GM21786 (cell line): ENCODE data around the gene CPLANE2.
"Not testable (repeated sequence)": the region's sequence is repeated elsewhere in the genome, so short reads cannot be mapped to it uniquely, and the experiment has no call there.

Experiments used
- ATAC-seq: cut with Tn5 transposase; IDR thresholded peaks from one replicate; pipeline ENCODE4 v1.9.1; 2021; ENCODE audit not compliant: unreplicated experiment

Gene CPLANE2

GRCh38 chr1:16249596-16250241 is 12.7 kb upstream of the CPLANE2 start:
- no peak for ATAC-seq

DNA sequence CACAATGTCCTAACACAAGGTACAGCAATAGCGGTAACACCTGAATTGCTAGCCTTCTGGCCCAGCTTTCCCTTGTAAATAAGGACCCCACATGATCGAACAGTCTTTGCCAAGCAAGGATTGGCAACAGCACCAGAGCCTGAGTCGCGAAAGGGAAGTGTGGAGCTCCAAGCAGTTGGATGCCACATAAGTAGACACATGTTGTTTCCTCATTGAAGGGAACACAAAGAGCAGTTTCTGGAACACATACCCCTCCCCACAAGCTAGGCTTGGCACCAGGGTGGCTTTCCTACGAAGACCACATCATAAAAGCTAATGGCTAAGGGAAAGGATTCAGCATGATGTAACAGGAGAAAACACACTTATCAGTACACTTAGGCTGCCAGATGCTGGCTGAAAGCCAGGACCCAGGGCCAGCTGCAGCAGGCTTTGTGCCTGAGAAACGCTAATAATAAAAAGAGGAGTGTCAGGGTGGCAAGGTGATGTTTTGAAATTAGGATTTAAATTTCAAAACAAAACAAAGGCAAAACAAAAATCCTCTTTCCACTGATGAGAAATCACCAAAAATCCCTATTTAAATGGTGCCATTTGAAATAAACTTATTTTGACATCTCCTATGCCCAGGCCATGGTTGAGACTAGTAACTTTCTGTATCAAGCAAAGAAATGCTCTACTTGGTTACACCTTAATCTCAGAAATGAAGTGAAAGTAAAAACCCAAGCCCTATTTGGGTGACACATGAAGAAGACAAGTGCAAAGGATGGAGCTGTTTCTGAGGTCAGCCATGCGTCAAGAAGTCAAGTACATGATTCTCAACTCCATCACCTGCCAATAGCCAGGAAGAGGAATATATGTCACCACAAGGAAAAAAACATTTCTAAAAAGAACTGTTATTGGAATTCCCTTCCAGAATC is 11.9 kb upstream of the CPLANE2 start:
- ATAC-seq, result peak; percentile 51

DNA sequence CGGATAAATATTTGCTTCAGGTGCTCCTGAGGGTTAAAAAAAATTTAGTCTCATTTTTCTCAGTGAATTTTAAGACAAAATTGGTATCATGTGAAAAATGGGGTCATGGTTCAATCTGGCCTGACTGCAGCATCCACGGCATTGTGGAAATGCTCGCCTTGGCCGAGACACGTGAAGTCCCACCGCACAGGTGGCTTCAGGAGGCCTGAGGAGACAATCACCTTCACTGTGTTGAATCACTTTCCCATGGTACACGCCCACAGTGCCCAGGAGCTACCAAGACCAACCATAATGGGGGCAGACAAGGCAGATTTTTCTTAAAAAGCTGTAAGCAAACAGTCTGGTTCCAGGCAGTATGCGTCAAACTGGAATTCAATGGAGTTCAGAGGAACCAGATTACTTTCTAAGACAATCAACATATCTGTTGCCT is 11.0 kb upstream of the CPLANE2 start:
- no peak for ATAC-seq

DNA sequence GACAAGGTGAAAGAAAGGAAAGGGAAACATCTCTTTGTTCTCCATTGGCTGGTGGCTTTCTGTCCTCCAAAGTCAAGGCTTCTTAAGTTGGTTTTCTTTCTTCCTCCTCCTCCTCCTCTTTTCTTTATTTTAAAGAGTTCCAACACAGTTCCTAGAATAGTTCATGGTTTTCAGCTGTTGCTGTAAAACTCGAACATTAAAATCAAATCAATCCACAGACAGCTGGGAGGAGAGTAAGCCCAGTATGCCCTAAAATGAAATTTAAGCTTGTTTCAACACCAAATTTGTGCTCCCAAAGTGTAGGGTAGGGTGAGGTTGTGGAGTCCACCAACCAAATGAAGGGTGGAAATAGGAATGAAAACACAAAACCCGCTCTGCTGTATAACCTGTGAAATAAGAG is 10.5 kb upstream of the CPLANE2 start:
- no peak for ATAC-seq

DNA sequence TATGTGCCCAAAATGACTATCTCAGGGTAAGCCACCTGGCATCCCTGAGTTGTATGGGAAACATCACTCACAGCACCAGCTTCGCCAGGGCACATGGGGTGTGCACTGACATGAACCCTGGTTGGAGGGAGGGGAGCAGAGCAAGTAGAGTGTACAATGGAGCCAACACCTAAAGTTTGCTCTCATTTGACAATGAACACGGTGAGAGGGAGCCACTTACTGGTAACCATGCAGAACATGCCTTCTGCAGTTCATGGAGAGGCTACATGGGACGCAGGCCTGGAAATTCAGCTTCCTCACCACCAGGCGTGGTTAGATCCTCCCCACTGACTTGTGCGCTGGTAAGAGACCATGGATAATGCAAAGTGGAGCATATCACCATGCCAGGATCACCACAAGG is 10.0 kb upstream of the CPLANE2 start:
- ATAC-seq, result no peak

GRCh38 chr1:16246239-16246638 is 9.3 kb upstream of the CPLANE2 start:
- ATAC-seq, result not testable (repeated sequence)

GRCh38 chr1:16245476-16246196 is 8.7 kb upstream of the CPLANE2 start:
- ATAC-seq, result no peak

DNA sequence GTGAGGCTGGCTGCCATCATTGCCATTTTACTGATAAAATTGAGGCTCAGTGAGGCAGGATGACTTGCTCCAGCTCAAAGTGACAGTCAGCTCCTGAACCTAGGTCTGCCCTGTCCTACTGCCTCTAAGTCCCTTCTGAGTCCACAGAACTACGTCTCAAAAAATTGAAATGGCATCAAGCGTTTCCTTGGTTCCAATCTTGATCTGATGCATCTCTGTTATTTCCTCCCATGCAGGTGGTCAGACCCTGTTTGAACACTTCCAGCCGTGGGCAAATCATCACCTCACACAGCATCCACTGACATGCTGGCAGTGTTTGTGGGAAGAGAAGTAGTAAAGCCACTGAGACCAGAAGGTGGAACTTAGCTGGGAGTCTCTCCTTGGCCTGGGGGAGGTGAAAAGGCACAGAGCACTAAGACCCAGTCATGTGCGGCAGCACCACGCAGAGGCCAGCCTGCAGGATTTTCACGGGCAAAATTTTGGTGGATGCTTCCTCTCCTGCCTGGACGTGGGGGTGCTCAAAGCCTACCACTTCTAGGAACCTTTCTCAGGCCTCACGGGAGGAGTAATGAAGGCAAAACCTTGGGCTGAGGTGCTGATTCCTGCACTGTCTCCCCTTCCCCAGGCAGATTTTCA is 7.8 kb upstream of the CPLANE2 start:
- no peak for ATAC-seq

GRCh38 chr1:16243936-16244649 is 7.1 kb upstream of the CPLANE2 start:
- ATAC-seq, result no peak

- no peak for ATAC-seq
These were observed 6.2 kb upstream of the CPLANE2 start for GRCh38 chr1:16243215-16243610.

DNA sequence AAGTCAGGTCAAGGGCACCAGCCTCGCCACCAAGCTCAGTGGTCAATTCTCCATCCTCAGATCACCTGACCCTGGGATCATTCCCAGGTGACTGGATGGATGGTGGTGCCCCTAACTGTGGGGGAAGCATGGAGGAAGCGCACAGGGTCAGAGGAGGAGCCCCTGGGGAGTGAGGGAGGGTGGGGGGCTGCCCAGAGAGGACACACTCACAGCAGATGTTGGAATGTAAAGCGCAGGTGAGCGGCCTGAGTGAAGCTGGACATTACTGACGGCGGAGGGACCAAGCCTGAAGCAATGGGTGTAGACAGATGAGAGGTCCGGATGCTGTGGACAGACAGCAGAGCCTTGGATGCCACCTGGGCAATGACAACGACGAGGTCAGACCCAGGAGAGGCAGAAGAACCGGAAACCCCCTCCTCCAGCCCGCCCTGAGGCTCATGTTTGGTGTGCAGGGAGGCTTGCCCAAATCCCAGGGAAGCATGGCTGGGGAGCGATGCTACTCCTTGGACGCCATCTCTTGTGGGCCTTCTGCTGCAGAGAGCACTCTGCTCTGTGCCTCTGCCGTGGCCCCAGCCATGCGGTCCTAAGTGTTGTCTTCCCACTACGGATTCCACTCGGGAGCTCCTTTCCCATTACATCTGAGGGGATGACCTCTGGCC is 5.7 kb upstream of the CPLANE2 start:
- no peak for ATAC-seq

GRCh38 chr1:16241221-16241708 is 4.3 kb upstream of the CPLANE2 start:
- no peak for ATAC-seq

DNA sequence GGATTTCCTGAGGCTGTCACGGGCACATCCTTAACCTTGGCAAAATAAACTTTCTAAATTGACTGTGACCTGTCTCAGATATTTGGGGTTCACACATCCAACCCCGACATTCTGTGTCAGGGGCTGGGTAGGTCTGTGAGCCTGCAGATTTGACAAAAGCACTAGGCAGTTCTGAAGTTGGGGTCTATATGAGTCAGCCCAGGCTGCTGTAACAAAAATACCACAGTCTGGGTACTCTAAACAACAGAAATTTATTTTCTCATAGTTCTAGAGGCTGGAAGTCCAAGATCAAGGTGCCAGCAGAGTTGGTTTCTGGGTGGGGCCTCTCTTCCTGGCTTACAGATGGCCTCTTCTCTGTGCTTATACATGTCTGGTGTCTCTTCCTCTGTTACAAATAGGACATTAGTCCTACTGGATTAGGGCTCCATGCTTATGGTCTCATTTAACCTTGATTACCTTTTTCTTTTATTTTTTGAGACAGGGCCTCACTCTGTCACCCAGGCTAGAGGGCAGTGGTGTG is 3.0 kb upstream of the CPLANE2 start:
- no peak for ATAC-seq

DNA sequence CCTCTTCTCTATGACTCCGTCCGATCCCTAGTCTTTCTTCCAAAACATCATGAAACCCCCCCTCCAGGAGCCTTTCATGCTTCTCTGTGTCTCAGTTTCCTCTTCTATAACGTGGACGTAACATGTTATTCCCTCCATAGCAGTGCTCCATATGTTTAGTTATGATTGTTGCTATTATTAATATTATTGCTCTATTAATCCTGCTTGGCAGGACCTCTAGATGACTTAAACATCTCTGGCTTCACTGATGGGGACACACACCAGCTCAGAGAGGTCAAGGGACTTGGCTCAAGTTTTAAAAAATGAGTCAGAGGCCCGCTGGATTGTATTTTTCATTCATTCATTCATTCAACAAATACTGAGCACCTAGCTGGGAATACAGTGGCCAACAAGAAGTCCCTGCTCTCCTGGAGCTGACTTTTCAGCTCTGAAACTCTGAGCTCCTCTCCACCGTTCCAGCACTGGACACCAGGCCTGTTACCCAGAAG is 404 bp upstream of the CPLANE2 start:
- no peak for ATAC-seq

DNA sequence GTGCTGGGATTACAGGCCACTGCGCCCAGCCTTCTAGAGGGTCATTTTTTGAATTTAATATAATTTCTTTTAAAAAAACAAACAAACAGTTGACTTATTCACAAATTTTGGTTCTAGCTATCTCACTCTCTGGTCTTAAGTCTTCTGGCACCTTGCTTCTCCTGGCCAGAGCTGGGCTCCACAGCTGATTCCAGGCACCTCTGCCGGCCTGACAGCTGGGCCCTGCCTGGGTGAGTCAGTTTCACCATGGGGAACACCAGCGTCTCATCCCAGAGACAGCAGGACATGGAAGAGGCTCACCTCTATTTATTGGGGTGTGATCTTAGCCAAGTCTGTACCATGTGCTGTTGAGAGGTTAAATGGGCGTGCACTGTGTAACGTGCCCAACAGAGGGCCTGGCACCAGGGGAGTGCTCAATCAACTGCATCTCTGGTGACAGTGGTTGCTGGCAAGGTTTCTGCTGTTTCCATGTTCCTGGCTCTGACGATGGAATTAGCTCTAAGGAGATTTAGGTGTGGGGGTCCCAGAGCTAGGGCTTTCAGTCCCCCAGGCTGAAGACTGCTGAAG is 956 bp downstream of the CPLANE2 start:
- peak; percentile 45 for ATAC-seq

GRCh38 chr1:16235347-16235746 is 1.6 kb downstream of the CPLANE2 start:
- no peak for ATAC-seq

GRCh38 chr1:16233431-16233830 is 3.6 kb downstream of the CPLANE2 start:
- ATAC-seq, result no peak

DNA sequence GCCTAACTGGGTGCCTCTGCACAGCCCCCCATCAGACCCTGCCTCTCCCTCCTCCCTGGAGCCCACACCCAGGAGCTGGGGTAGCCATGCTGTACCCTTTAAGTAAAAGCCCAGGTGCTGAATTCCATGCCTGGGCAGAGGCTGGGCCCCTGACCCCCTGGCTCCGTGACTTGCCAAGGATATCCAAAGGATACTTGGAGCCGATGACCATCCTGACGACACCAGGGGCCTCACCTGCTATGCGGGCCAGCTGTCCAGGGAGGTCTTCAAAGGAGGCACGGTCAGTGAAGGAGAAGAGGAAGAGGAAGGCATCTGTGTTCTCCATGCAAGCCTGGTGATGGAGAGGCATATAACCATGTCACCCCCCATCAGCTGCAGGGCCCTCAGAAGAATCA is 4.7 kb downstream of the CPLANE2 start:
- no peak for ATAC-seq
